ENCODE measurements around the gene ADCYAP1R1. TPM values are rescaled to one million over a fixed set of nuclear protein-coding genes. Genes with fewer than 3 reads are reported as not detected.

ADCYAP1R1 gene
- polyA plus RNA-seq, 3 donors = not detected

DNA sequence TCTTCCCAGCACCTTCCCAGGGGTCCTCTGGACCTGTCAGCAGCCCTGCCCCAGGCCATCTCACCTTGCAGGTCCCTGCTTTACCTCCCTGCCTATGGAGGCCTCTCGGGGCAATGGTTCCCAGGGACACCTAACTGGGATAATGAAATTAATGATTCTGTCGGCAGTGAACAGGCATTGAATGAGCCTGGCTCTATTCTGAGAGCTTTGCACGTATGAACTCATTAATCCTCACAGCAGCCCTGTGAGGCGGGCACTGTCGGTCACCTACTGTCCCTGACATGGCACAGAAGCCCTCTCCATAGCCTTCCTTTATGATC, 22.9 kb downstream of the ADCYAP1R1 start:
- Mint-ChIP-seq H3K4me1 (no peaks in the 10 kb centered on the region), H3K27me3 (ENCODE audit: low read depth in 3 of 3) (peaks cover 7 to 9% (median 8%) of the 10 kb centered on the region in 3 donors), H3K27ac (no peak overlapping the region), H3K4me3 (no peak overlapping the region), H3K9me3 (peaks cover 0 to 1% (median 0%) of the 10 kb centered on the region in 7 donors), H3K36me3 (no peaks in the 10 kb centered on the region)
- no peak overlapping the region for H3K9ac ChIP-seq (ENCODE audit: insufficient read depth, low read length, poor library complexity, severe bottlenecking)
- no peaks in the 10 kb centered on the region for H3K4me1 ChIP-seq (ENCODE audit: control insufficient read depth in 1 of 2, insufficient read depth in 2 of 2, low read length in 2 of 2)
- 95% methylated on average over 4 of the region's 5 CpGs for WGBS (ENCODE audit: insufficient coverage)
- no peak for DNase-seq
- no peaks in the 10 kb centered on the region for H3K27me3 ChIP-seq (ENCODE audit: control insufficient read depth in 2 of 2, insufficient read depth in 2 of 2, low read length in 2 of 2)
- no peak overlapping the region for H3K4me3 ChIP-seq (replicated peaks in 1 of 3; ENCODE audit: low read depth in 2 of 3, low read length in 3 of 3)
- TF ChIP-seq, protein P1, sequence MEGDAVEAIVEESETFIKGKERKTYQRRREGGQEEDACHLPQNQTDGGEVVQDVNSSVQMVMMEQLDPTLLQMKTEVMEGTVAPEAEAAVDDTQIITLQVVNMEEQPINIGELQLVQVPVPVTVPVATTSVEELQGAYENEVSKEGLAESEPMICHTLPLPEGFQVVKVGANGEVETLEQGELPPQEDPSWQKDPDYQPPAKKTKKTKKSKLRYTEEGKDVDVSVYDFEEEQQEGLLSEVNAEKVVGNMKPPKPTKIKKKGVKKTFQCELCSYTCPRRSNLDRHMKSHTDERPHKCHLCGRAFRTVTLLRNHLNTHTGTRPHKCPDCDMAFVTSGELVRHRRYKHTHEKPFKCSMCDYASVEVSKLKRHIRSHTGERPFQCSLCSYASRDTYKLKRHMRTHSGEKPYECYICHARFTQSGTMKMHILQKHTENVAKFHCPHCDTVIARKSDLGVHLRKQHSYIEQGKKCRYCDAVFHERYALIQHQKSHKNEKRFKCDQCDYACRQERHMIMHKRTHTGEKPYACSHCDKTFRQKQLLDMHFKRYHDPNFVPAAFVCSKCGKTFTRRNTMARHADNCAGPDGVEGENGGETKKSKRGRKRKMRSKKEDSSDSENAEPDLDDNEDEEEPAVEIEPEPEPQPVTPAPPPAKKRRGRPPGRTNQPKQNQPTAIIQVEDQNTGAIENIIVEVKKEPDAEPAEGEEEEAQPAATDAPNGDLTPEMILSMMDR (IDR thresholded peaks at IDR 0.05) = no peak
- H3K79me2 ChIP-seq (ENCODE audit: insufficient read depth, low read length) = no peaks in the 10 kb centered on the region
- no peaks in the 10 kb centered on the region for H3K36me3 ChIP-seq (replicated peaks in 1 of 2; ENCODE audit: control insufficient read depth in 1 of 2, insufficient read depth in 2 of 2, low read length in 2 of 2)
- H4K20me1 ChIP-seq (ENCODE audit: insufficient read depth, low read length) = no peaks in the 10 kb centered on the region
- no peak overlapping the region for H2AFZ ChIP-seq (ENCODE audit: insufficient read depth, low read depth, low read length, poor library complexity, severe bottlenecking)
- H3K4me2 ChIP-seq (replicated peaks; ENCODE audit: extremely low read depth, low read length, poor library complexity, severe bottlenecking) = no peak overlapping the region
- H3K27ac ChIP-seq (ENCODE audit: low read depth in 1 of 2, low read length in 2 of 2) = no peak overlapping the region
- H3K9me3 ChIP-seq (replicated peaks in 1 of 2; ENCODE audit: control insufficient read depth in 1 of 2, insufficient read depth in 1 of 2, low read length in 2 of 2) = no peaks in the 10 kb centered on the region
- intact Hi-C loops (cut with micrococcal nuclease) = no loop called here

DNA sequence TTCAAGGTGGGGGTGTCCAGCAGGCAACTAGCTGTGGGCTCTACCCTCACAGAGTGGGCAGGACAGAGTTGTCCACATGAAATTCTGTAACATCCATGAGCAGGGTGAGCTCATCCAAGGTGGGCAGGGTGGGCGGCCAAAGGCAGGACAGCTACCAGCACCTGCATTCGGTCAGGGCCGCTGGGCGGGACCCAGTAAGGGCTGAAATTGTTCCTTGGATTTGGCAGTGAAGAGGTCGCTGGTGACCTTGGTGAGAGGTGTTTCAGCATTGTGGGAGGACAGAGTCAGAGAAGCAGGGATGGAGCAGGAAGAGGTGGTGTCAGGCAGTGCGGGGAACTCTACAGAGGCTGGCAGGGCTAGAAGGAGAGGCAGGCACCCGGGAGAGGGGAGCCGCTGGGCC, 23.9 kb downstream of the ADCYAP1R1 start:
- no peaks in the 10 kb centered on the region for H3K36me3 Mint-ChIP-seq
- no peak for DNase-seq
- intact Hi-C loops (cut with micrococcal nuclease) = no loop called here

More for the DNA sequence above, 23.9 kb downstream of the ADCYAP1R1 start:
- no peaks in the 10 kb centered on the region for H3K27me3 ChIP-seq (ENCODE audit: control insufficient read depth in 2 of 2, insufficient read depth in 2 of 2, low read length in 2 of 2)
- no peak overlapping the region for H3K27ac ChIP-seq (ENCODE audit: low read depth in 1 of 2, low read length in 2 of 2)
- Mint-ChIP-seq H3K4me1 (no peaks in the 10 kb centered on the region), H3K27ac (no peak overlapping the region), H3K4me3 (no peak overlapping the region), H3K9me3 (peaks cover 0 to 1% (median 0%) of the 10 kb centered on the region in 7 donors), H3K27me3 (ENCODE audit: low read depth in 3 of 3) (peaks cover 7 to 9% (median 9%) of the 10 kb centered on the region in 3 donors)
- H3K9me3 ChIP-seq (replicated peaks in 1 of 2; ENCODE audit: control insufficient read depth in 1 of 2, insufficient read depth in 1 of 2, low read length in 2 of 2) = no peaks in the 10 kb centered on the region
- H3K4me3 ChIP-seq (replicated peaks in 1 of 3; ENCODE audit: low read depth in 2 of 3, low read length in 3 of 3) = no peak overlapping the region
- WGBS (ENCODE audit: insufficient coverage) = 84% methylated on average over 7 of the region's 8 CpGs
- H3K9ac ChIP-seq (ENCODE audit: insufficient read depth, low read length, poor library complexity, severe bottlenecking) = no peak overlapping the region
- no peak overlapping the region for H3K4me2 ChIP-seq (replicated peaks; ENCODE audit: extremely low read depth, low read length, poor library complexity, severe bottlenecking)
- no peak overlapping the region for H2AFZ ChIP-seq (ENCODE audit: insufficient read depth, low read depth, low read length, poor library complexity, severe bottlenecking)
- TF ChIP-seq, protein P1 (IDR thresholded peaks at IDR 0.05) = no peak
- no peaks in the 10 kb centered on the region for H3K79me2 ChIP-seq (ENCODE audit: insufficient read depth, low read length)
- no peaks in the 10 kb centered on the region for H3K36me3 ChIP-seq (replicated peaks in 1 of 2; ENCODE audit: control insufficient read depth in 1 of 2, insufficient read depth in 2 of 2, low read length in 2 of 2)
- H3K4me1 ChIP-seq (ENCODE audit: control insufficient read depth in 1 of 2, insufficient read depth in 2 of 2, low read length in 2 of 2) = no peaks in the 10 kb centered on the region
- H4K20me1 ChIP-seq (ENCODE audit: insufficient read depth, low read length) = no peaks in the 10 kb centered on the region
